RWPE1 (cell line): ENCODE measurements around the gene FYN.
"Not testable (repeated sequence)": the region's sequence is repeated elsewhere in the genome, so short reads cannot be mapped to it uniquely, and the experiment has no call there.

Source experiments
- CTCF ChIA-PET: fragments of 350-600 bp; sonication (Branson Sonifier 250); formaldehyde crosslinking; extraction: SDS; loops from one replicate; lab custom pipeline; 2021; lab: Yijun Ruan, JAX
- POLR2A ChIA-PET: fragments of 400-600 bp; formaldehyde crosslinking; extraction: SDS; loops from one replicate; lab custom pipeline; 2020; ENCODE audit warnings: antibody characterized with exemption; ENCODE audit not compliant: low non-redundant PET; lab: Yijun Ruan, JAX
- DNase-seq: peaks from one replicate; pipeline ENCODE4 v3.0.0; 2012; ENCODE audit warnings: low spot score
- H3K27ac ChIP-seq: fragments of 450-650 bp; 2 replicates; pipeline ENCODE4 v1.5.1; 2017
- CTCF ChIP-seq: fragments of 450-650 bp; conservative IDR thresholded peaks from 2 replicates; pipeline ENCODE4 v1.5.1; 2017; ENCODE audit warnings: low read depth, mild to moderate bottlenecking

FYN gene

GRCh38 chr6:111639266-111639665 is 234.0 kb downstream of the FYN start:
- no peak overlapping the region for H3K27ac ChIP-seq
- ChIA-PET CTCF (no interaction called here), POLR2A (no interaction called here)
- no peak for DNase-seq
- TF ChIP-seq CTCF, result no peak

GRCh38 chr6:111634981-111635380 is 238.3 kb downstream of the FYN start:
- POLR2A ChIA-PET, DNase-seq, CTCF ChIA-PET: not testable (repeated sequence)

GRCh38 chr6:111633822-111634221 is 239.4 kb downstream of the FYN start:
- CTCF ChIA-PET, result no interaction called here
- no peak for DNase-seq

More at GRCh38 chr6:111634981-111635380, 238.3 kb downstream of the FYN start:
- H3K27ac ChIP-seq, result not testable (repeated sequence)

GRCh38 chr6:111632468-111633247 is 240.6 kb downstream of the FYN start:
- no peak for DNase-seq
- POLR2A ChIA-PET, result no interaction called here
- H3K27ac ChIP-seq, result no peak overlapping the region
- no peak for TF ChIP-seq CTCF
- CTCF ChIA-PET, result interaction anchor here (0.7 kb wide), 1 partner anchor 175 kb away, joined by 3 read pairs; no protein-coding TSS in a partner anchor

More at GRCh38 chr6:111633822-111634221, 239.4 kb downstream of the FYN start:
- TF ChIP-seq CTCF, result no peak
- no peak overlapping the region for H3K27ac ChIP-seq
- POLR2A ChIA-PET, result no interaction called here

- no peak overlapping the region for H3K27ac ChIP-seq
- no peak for DNase-seq
- TF ChIP-seq CTCF, result no peak
- CTCF ChIA-PET, result no interaction called here
- POLR2A ChIA-PET, result no interaction called here
Observed at GRCh38 chr6:111631903-111632460, 241.3 kb downstream of the FYN start.

GRCh38 chr6:111631018-111631417 is 242.2 kb downstream of the FYN start:
- DNase-seq, result no peak
- H3K27ac ChIP-seq, result no peak overlapping the region
- no peak for TF ChIP-seq CTCF
- ChIA-PET POLR2A (no interaction called here), CTCF (no interaction called here)
